ENCODE measurements around the gene DPP8. TPM values are rescaled to one million over a fixed set of nuclear protein-coding genes. Genes with fewer than 3 reads are reported as not detected.

DPP8 gene
- total RNA-seq, 4 donors from 2014 or later, result 33.6 to 48.6 (median 40.0) TPM

- 43% methylated on average over 17 of the region's 17 CpGs for WGBS
- Histone ChIP-seq H3K9me3 (no peaks in the 10 kb centered on the region), H3K4me3 (peak overlapping the region; percentile 56 to 71 (median 62)), H3K27me3 (peaks cover 0 to 39% (median 2%) of the 10 kb centered on the region in 4 donors), H3K27ac (replicated peaks in 1 of 4) (peak overlapping the region in 3 of 4 donors; percentile 25 to 53 (median 33)), H3K36me3 (no peaks in the 10 kb centered on the region), H3K4me1 (peaks cover 15 to 31% (median 26%) of the 10 kb centered on the region in 4 donors)
- no peak for DNase-seq (ENCODE audit: extremely low spot score)
- intact Hi-C loops (cut with DNase I), result no loop called here
- TF ChIP-seq POLR2A (IDR thresholded peaks at IDR 0.05; ENCODE audit: low read depth) (no peak), EP300 (IDR thresholded peaks at IDR 0.05) (no peak), CTCF (IDR thresholded peaks at IDR 0.05) (no peak), POLR2AphosphoS5 (IDR thresholded peaks at IDR 0.05) (no peak)
Measured at GRCh38 chr15:65420975-65421359, 96.5 kb downstream of the DPP8 start.

- no peak for DNase-seq (ENCODE audit: extremely low spot score)
- peaks cover 0 to 58% (median 2%) of the 10 kb centered on the region in 4 donors for H3K27me3 ChIP-seq
- 90% methylated on average over 2 of the region's 2 CpGs for WGBS
- H3K27ac ChIP-seq (replicated peaks in 1 of 4), result no peak overlapping the region
- intact Hi-C loops (cut with DNase I), result no loop called here
- no peaks in the 10 kb centered on the region for H3K36me3 ChIP-seq
- H3K4me3 ChIP-seq, result no peak overlapping the region
- H3K9me3 ChIP-seq, result no peaks in the 10 kb centered on the region
- H3K4me1 ChIP-seq, result peaks cover 15 to 35% (median 29%) of the 10 kb centered on the region in 4 donors
- TF ChIP-seq EP300 (IDR thresholded peaks at IDR 0.05) (no peak), POLR2A (IDR thresholded peaks at IDR 0.05; ENCODE audit: low read depth) (no peak), CTCF (IDR thresholded peaks at IDR 0.05) (no peak), POLR2AphosphoS5 (IDR thresholded peaks at IDR 0.05) (no peak)
Measured at GRCh38 chr15:65418596-65418995, 98.9 kb downstream of the DPP8 start.

- H3K27ac ChIP-seq (replicated peaks in 1 of 4), result peak overlapping the region in 2 of 4 donors; percentile 3 to 57
Measured at GRCh38 chr15:65416845-65417416, 100.6 kb downstream of the DPP8 start.

GRCh38 chr15:65414841-65415621 lies 102.5 kb downstream of the DPP8 start:
- intact Hi-C loops (cut with DNase I), result no loop called here
- Histone ChIP-seq H3K4me3 (no peak overlapping the region), H3K36me3 (no peaks in the 10 kb centered on the region), H3K4me1 (peaks cover 0 to 8% (median under 1%) of the 10 kb centered on the region in 4 donors), H3K9me3 (no peaks in the 10 kb centered on the region), H3K27me3 (peaks cover 0 to 48% (median 2%) of the 10 kb centered on the region in 4 donors), H3K27ac (replicated peaks in 1 of 4) (peak overlapping the region in 3 of 4 donors; percentile 14 to 47 (median 46))
- no peak for DNase-seq (ENCODE audit: extremely low spot score)
- WGBS, result 47% methylated on average over 13 of the region's 14 CpGs
- TF ChIP-seq POLR2AphosphoS5 (IDR thresholded peaks at IDR 0.05) (no peak), CTCF (IDR thresholded peaks at IDR 0.05) (no peak), POLR2A (IDR thresholded peaks at IDR 0.05; ENCODE audit: low read depth) (no peak), EP300 (IDR thresholded peaks at IDR 0.05) (no peak)

More at GRCh38 chr15:65416845-65417416, 100.6 kb downstream of the DPP8 start:
- no peak for TF ChIP-seq CTCF (IDR thresholded peaks at IDR 0.05)
- Histone ChIP-seq H3K4me1 (peaks cover 11 to 24% (median 17%) of the 10 kb centered on the region in 4 donors), H3K9me3 (no peaks in the 10 kb centered on the region), H3K36me3 (no peaks in the 10 kb centered on the region), H3K4me3 (no peak overlapping the region), H3K27me3 (peaks cover 0 to 55% (median 2%) of the 10 kb centered on the region in 4 donors)
- DNase-seq (ENCODE audit: extremely low spot score), result no peak
- intact Hi-C loops (cut with DNase I), result no loop called here
- WGBS, result 71% methylated on average over 8 of the region's 8 CpGs

Data from esophagus muscularis mucosa (tissue), 4 donors.